Umbilical cord (tissue), 2 donors: Measurements from ENCODE around the gene MAN1C1. TPM values are rescaled to one million over a fixed set of nuclear protein-coding genes. Genes with fewer than 3 reads are reported as not detected.

ENCODE experiments used
- DNase-seq: peaks from one replicate; pipeline ENCODE4 v3.0.0-alpha.2; 2015; ENCODE audit warnings: low spot score
- total RNA-seq: library from RNA; depleted of rRNA; stranded (reverse); fragments of >200 nt; gene quantifications from one replicate; pipeline ENCODE4 v1.2.3, GENCODE V29; 2014; ENCODE audit warnings: low replicate concordance; ENCODE audit not compliant: insufficient read depth

The MAN1C1 gene
- total RNA-seq, 1 donor from 2014 or later, result 16.9 TPM

DNA sequence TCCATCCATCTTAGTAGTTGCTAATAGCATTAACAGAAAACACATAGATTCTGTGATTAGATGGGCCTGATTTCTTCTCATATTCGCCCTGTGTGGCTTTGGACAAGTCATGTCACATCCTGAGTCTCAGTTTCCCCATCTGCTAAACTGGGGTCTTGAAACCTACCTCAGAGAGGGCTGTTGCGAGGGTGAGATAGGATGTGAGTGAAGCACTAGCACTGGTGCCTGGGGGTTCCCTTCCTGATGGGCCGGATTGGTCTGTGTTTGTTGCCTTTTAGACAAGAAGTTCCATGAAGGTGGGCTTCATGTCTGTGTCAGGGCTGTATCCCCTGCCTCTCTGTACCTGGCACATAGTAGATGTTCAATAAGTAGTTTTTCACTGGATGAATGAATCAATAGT, 3.5 kb upstream of the MAN1C1 start:
- no peak for DNase-seq

- no peak for DNase-seq
These were observed 2.0 kb upstream of the MAN1C1 start for GRCh38 chr1:25614501-25615171.

- DNase-seq, result peak; percentile 9
These were observed 1.4 kb upstream of the MAN1C1 start for GRCh38 chr1:25615172-25615541.

- DNase-seq, result peak; percentile 43
These were observed 962 bp upstream of the MAN1C1 start for GRCh38 chr1:25615563-25616094.

- DNase-seq, result peak; percentile 17
These were observed 515 bp downstream of the MAN1C1 start for GRCh38 chr1:25616987-25617624.

GRCh38 chr1:25617625-25618432, 1.2 kb downstream of the MAN1C1 start:
- DNase-seq, result no peak

DNA sequence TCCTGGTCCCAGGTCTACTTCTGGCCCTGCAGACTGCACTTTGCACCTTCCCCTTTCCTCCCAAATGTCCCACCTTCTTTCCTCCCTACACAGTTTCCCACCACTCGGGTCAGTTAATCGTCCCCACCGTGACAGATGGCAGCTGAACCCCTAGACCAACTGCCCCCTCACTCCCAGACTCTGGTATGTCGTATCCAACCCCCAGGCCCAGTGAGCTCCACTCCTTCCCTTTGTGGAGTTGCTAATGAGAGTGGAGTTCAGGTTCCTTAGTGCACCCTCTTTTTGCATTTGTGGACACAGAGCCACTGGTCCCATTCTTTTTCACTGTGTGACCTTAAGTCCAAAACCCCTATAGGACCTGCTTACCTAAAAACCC, 1.8 kb downstream of the MAN1C1 start:
- DNase-seq, result no peak

GRCh38 chr1:25619101-25619890, 2.7 kb downstream of the MAN1C1 start:
- DNase-seq, result peak; percentile 36

DNA sequence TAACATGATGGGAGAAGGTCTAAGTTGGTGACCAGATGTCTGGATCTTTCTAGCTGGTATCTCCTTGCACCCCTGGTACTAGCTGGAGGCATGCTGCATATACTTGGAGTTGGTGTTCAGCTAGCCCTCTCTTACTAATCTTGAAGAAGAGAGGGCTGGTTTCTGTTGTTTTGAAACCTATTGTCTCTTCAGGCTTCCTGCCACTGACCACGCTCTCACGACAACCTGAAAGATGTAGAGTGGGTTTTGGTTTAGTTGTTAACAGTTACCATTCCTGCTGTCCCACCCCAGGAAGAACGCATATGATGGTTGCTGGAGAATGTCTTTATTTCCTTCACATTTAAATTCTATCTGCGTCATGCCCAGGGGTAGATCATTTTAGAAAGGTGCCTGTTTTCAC, 3.6 kb downstream of the MAN1C1 start:
- no peak for DNase-seq

- DNase-seq, result no peak
These were observed 4.2 kb downstream of the MAN1C1 start for GRCh38 chr1:25620701-25621350.

DNA sequence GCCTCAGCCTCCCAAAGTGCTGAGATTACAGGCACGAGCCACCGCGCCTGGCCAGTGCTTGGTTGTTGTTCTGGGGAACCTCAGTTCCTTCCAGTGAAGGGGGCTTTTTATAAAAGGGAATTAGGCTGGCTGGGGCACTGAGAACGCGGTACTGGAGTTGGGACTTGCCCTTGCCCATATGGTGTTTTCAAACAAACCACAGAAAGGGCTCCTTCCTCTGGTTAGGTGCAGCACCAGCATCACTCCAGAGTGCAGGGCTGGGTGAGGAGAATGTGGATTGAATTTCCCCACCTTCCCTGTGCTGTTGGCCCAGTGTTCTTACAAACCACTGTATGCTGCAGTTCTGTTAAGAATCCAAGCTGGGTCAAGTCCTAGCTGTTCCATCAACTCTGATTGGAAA, 5.3 kb downstream of the MAN1C1 start:
- no peak for DNase-seq

DNA sequence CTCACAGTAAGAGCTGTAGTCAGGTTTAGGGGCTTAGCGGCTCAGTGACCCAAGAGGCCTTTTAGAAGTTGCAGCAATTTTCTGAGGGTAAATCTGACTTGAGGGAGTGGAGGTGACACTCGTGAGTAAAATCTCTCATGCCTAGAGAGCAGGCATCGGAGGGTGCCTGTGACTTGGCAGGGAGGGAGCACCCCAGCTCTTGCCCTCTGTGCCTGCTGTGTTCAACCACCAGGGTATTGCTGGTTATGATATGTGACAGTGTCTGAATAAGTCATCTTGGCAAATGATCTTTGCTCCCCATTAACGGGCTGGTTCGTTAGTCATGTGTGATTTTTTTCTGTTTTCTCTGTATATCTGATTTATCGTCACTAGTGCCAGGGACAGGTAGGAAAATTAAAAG, 5.9 kb downstream of the MAN1C1 start:
- no peak for DNase-seq

- no peak for DNase-seq
These were observed 6.4 kb downstream of the MAN1C1 start for GRCh38 chr1:25623007-25623406.

GRCh38 chr1:25623731-25624130, 7.1 kb downstream of the MAN1C1 start:
- no peak for DNase-seq

DNA sequence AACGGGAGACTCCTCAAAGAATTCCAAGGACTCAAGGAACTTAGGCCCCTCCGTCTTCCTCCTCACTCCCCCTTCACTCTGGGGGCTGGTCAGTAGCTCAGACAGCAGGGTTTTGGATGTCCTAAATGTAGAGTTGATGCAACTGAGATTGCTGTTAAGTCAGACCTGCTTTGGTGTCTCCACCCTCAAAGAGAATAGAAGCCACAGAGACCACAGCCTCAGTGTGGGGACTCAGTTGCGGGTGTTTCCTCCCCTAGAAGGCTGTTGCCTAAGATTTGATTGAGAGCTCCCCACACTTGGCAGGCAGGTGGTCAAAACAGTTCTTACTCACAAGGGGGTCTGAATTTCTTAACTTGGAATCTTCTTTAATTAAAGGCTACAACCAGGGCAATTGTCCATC, 7.6 kb downstream of the MAN1C1 start:
- no peak for DNase-seq

DNA sequence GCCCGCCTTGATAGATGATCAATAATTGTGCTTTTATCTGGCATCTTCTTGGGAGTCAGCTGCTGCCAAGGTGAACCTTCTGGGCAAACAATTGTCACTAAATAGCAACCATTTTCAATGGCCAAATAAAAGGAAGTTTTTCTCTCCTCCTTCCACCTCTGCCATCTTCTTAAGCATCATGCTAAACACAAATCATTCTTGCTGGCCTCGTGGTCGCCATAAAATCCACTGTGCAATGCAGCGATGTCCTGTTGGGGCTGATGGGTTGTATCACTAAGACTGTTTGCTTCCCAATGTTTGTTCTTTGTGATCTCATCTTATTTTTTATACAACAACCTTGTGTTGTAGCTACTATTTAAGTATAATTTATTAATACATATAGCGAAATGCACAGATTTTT, 8.0 kb downstream of the MAN1C1 start:
- DNase-seq, result no peak

DNA sequence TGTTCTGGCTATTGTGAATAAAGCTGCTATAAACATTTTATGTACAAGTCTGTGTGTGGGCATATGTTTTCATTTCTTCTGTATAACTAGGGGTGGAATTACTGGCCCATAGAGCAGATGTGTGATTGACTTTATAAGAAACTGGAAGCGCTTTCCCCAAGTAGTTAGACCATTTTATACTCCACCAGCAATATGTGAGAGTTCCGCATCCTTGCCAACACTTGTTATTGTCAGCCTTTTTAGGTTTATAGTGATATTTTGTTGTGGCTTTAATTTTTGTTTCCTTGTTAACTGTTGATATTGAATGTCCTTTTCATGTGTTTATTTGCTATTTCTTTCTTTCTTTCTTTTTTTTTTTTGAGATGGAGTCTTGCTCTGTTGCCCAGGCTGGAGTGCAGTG, 9.4 kb downstream of the MAN1C1 start:
- DNase-seq, result no peak

DNA sequence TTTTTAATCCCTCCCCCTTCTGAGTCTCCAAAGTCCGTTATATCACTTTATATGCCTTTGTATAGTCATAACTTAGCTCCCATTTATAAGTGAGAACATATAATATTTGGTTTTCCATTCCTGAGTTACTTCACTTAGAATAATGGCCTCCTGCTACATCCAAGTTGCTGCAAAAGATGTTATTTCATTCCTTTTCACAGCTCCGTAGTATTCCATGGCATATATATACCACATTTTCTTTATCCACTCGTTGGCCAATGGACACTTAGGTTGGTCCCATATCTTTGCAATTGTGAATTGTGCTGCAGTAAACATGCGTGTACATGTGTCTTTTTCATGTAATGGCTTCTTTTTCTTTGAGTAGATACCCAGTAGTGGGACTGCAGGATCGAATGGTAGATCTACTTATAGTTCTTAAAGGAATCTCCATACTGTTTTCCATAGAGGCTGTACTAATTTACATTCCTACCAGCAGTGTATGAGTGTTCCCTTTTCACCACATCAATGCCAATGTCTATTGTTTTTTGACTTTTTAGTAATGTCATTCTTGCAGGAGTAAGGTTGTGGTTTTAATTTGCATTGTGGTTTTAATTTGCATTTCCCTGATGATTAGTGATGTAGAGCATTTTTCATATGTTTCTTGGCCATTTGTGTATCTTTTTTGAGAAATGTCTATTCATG, 12.3 kb downstream of the MAN1C1 start:
- DNase-seq, result no peak

- no peak for DNase-seq
These were observed 13.2 kb downstream of the MAN1C1 start for GRCh38 chr1:25629836-25630235.

- no peak for DNase-seq
These were observed 15.3 kb downstream of the MAN1C1 start for GRCh38 chr1:25631750-25632485.
